ENCODE data around the gene ZNF672.

The ZNF672 gene

DNA sequence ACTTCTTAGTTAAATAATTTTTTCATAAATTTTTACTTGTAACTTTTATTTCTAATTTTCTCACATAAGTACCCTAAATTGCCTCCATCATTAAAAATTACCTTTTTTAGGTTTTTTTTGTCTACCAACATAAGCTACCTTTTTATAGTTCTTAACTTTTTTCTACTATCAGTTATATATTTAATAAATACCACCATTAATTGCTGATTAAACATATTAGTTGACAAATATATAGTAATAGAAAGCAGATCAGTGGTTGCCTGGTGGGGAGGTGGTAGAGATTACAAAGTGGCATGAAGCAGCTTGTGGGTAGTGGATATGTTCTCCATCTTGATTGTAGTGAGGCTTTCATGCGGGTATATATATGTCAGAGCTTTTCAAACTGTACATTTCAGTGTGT is 6.2 kb upstream of the ZNF672 start:
- Histone ChIP-seq H3K36me3 (ENCODE audit: insufficient read depth, low read length) (no peaks in the 10 kb centered on the region), H3K9ac (ENCODE audit: low read depth, low read length) (no peak overlapping the region), H3K4me1 (ENCODE audit: insufficient read depth, low read length) (no peaks in the 10 kb centered on the region), H3K9me3 (ENCODE audit: control insufficient read depth, insufficient read depth, low read length) (no peaks in the 10 kb centered on the region)

DNA sequence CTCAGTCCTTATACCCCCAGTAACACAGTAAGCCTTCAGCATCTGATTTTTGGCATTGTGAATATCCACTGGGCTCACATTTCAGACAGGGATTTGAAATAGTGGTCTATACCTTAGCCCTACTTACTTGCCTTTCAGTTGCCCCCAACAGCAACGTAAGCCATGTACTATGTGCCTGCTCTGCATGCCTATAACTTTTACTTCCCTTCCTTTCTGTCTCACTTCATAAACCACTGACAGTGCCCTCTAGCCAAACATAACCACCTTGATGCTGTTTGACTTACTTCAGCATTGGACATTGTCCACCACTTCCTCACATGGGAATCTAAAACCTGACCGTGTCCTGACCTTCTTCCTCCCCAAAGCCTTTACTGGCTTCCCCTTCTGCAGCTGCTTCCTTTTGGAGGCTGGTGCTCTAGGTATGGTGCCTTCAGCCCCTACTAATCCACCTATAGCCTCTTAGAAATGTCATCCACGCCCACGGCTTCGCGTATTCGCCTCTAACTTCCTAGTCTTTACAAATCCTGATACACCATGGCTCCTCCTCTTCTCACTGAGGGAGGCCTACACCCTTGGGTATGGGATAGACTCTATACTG is 3.6 kb upstream of the ZNF672 start:
- Histone ChIP-seq H3K9ac (ENCODE audit: low read depth, low read length) (no peak overlapping the region), H3K4me1 (ENCODE audit: insufficient read depth, low read length) (no peaks in the 10 kb centered on the region), H3K36me3 (ENCODE audit: insufficient read depth, low read length) (no peaks in the 10 kb centered on the region), H3K9me3 (ENCODE audit: control insufficient read depth, insufficient read depth, low read length) (no peaks in the 10 kb centered on the region)

DNA sequence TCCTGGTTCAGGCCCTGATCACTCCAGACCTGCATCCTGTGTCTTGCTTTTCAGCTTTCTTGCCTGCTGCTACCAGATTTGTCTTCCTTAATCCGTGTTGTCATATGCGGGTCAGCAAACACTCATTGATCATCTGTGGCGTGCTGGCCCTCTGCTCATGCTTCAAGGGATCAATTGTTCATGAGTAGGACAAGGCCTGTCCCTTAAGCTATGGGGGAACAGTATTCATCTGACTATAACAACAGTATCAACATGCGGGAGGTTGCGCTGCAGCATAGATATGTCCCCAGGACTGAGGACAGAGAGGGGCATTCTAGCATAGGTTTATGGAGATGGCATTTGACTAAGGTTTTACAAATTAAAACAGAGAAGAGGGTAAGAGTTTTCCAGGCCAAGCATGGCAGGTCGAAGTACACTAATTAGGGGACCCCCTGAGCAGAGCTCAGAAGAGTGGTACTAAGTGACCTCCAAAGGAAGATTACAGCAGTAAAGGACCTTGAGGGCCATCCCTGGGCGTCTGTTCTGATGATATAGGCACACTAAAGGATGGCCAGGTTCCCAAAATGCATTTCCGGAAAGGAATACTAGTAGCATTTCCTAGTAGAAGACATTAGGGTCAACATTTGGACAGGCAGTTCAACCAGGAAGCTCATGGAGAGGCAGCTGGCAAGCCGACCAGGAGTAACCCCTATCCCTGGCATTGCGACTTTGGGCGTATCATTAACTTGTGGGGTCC is 811 bp upstream of the ZNF672 start:
- Histone ChIP-seq H3K9ac (ENCODE audit: low read depth, low read length) (peak overlapping the region; percentile 77), H3K36me3 (ENCODE audit: insufficient read depth, low read length) (no peaks in the 10 kb centered on the region), H3K4me1 (ENCODE audit: insufficient read depth, low read length) (peaks cover 5% of the 10 kb centered on the region), H3K9me3 (ENCODE audit: control insufficient read depth, insufficient read depth, low read length) (no peaks in the 10 kb centered on the region)

DNA sequence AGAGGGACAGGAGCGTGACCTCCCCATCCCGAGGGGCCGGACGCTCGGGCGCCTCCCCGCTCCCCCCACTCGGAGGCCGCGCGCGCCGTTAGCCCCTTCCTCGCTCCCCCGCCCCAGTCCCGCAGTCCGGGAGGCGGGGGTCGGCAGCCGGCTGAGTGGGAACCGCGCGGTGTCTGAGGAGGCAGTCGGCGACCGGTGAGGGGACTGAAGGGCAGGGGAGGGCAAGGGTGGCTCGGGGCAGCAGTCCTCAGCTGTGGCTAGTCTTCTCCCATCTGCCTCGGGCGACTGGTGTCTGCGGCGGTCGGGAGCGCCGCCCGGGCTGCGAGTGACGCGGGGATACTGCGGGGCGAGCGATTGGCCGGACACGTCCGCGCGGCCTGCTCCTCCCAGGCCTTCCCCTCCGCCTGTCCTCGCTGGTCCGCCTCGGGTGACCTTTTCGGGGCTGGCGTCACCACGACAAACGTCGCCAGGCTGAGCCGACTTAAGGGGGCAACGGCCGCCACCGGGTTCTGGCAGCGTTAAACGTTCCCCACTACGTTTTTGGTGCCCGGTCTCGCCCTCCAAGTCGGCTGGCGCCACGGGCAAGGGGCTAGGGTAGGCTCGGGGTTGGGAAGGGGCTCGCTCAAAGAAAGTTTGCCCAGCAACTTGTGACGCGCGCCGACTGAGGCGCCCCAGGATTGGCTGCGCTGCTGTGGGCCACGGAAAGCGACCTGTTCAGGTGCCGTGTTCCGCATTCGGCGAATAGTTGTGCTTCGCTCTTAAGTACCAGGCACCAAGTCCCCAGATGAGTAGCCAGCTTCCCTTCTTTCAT is 538 bp downstream of the ZNF672 start:
- no peaks in the 10 kb centered on the region for H3K36me3 ChIP-seq (ENCODE audit: insufficient read depth, low read length)
- peaks cover 10% of the 10 kb centered on the region for H3K4me1 ChIP-seq (ENCODE audit: insufficient read depth, low read length)

DNA sequence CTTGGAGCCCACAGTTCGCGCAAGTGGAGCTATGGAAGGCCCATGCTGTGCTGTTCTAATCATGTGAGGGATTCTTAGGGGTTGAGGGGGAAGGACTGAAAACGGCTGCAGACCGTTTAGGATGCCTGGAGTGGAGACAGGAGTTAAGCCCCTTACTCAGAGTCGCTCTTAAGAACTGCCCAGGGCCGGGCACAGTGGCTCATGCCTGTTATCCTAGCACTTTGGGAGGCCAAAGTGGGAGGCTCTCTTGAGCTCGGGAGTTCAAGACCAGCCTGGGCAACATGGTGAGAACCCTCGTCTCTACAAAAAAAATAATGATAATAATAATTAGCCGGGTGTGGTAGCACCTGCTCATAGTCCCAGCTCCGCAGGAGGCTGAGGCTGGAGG is 1.1 kb downstream of the ZNF672 start:
- no peaks in the 10 kb centered on the region for H3K36me3 ChIP-seq (ENCODE audit: insufficient read depth, low read length)
- H3K4me1 ChIP-seq (ENCODE audit: insufficient read depth, low read length), result peaks cover 10% of the 10 kb centered on the region
- H3K9ac ChIP-seq (ENCODE audit: low read depth, low read length), result peak overlapping the region; percentile 77
- H3K9me3 ChIP-seq (ENCODE audit: control insufficient read depth, insufficient read depth, low read length), result no peaks in the 10 kb centered on the region

More for the DNA sequence above, 538 bp downstream of the ZNF672 start:
- H3K9ac ChIP-seq (ENCODE audit: low read depth, low read length), result peak overlapping the region; percentile 77
- no peaks in the 10 kb centered on the region for H3K9me3 ChIP-seq (ENCODE audit: control insufficient read depth, insufficient read depth, low read length)

DNA sequence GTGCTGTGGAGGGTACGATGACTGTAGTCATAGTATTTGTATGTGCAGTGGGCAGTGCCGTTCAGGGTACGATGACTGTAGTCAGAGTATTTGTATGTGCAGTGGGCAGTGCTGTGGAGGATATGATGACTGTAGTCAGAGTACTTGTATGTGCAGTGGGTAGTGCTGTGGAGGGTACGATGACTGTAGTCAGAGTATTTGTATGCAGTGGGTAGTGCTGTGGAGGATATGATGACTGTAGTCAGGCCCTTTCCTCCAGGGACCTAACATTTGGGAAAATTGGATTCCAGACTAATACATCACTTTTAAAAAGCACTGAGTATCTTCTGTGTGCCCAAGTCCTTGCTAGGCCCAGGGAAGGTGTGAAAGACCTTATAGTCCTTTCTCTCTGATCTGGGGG is 2.9 kb downstream of the ZNF672 start:
- no peaks in the 10 kb centered on the region for H3K9me3 ChIP-seq (ENCODE audit: control insufficient read depth, insufficient read depth, low read length)
- H3K4me1 ChIP-seq (ENCODE audit: insufficient read depth, low read length), result peaks cover 10% of the 10 kb centered on the region
- no peaks in the 10 kb centered on the region; the same call in none of the 2 replicates for H3K36me3 ChIP-seq (ENCODE audit: insufficient read depth, low read length)
- no peak overlapping the region for H3K9ac ChIP-seq (ENCODE audit: low read depth, low read length)

DNA sequence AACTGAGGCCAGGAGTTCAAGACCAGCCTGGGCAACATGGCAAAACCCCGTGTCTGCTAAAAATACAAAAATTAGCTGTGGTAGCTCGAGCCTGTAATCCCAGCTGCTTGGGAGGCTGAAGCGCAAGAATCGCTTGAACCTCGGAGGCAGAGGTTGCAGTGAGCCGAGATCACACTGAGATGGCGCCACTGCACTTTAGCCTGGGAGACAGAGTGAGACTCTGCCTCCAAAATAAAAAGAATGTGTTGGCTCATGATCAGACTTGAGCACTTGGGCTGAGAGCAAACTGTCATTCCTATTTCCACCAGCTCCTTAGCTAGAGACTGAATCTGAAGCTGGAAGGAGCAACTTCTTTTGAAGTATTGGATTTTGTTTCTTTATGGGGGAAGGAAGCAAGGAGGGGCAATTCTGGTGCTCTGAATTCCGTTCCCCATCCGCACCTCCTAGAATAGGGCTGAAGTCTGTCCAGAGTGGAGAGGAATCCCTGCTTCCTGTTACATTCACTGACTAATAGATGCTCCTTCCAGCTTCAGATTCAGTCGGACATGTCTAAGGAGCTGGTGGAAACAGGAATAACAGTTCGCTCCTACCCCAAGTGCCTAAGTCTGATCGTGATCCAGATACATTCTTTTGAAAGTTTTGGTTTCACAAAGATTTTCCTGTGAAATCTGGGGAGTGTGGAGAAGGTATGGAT is 3.8 kb downstream of the ZNF672 start:
- H3K9me3 ChIP-seq (ENCODE audit: control insufficient read depth, insufficient read depth, low read length), result no peaks in the 10 kb centered on the region
- peaks cover 10% of the 10 kb centered on the region for H3K4me1 ChIP-seq (ENCODE audit: insufficient read depth, low read length)
- H3K36me3 ChIP-seq (ENCODE audit: insufficient read depth, low read length), result no peaks in the 10 kb centered on the region; the same call in none of the 2 replicates
- H3K9ac ChIP-seq (ENCODE audit: low read depth, low read length), result no peak overlapping the region

DNA sequence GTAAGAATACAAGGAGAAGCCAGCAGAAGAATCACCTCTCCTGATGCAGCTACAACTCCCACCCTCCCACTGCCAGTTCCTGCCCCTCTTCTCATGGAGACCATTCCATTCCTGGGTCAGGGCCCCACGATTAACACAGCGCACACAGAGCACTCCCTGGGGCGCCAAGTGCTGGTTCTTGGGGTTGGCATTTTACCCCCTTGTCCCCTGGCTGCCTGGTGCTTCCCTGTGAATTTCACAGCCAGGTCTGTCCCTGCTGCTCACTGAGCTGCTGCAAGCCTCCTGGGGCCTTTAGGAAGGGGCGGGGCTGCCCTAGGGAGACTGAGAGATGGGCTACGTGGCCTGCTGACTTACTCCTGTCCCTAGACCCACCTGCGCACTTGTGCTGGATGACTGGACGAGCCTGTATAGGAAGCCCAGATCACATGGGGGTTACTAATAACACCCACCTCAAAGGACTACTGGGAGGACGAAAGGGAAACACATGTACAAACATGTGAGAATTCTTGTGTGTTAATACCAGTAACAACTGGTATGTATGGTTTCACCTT is 4.8 kb downstream of the ZNF672 start:
- no peaks in the 10 kb centered on the region; the same call in none of the 2 replicates for H3K36me3 ChIP-seq (ENCODE audit: insufficient read depth, low read length)
- peaks cover 10% of the 10 kb centered on the region for H3K4me1 ChIP-seq (ENCODE audit: insufficient read depth, low read length)
- H3K9ac ChIP-seq (ENCODE audit: low read depth, low read length), result no peak overlapping the region
- no peaks in the 10 kb centered on the region for H3K9me3 ChIP-seq (ENCODE audit: control insufficient read depth, insufficient read depth, low read length)

DNA sequence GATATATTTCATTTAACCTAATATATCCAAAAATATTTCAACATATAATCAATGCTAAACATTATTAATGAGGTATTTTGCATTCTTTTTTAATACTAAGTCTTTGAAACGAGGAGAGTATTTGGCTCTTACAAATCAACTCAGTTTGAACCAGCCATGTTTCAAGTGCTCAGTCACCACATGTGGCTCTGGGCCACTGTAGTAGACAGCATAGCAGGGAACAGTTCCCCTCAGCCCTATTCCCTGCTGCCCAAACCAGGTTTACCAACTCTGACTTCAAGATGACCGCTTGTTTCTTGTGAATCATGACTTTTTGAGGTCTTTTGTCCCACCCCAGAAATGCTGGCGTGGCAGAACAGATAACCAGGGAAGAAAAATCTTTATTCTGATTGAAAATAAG is 5.7 kb downstream of the ZNF672 start:
- Histone ChIP-seq H3K36me3 (ENCODE audit: insufficient read depth, low read length) (peaks cover 1% of the 10 kb centered on the region), H3K9me3 (ENCODE audit: control insufficient read depth, insufficient read depth, low read length) (no peaks in the 10 kb centered on the region), H3K9ac (ENCODE audit: low read depth, low read length) (no peak overlapping the region), H3K4me1 (ENCODE audit: insufficient read depth, low read length) (peaks cover 10% of the 10 kb centered on the region)

DNA sequence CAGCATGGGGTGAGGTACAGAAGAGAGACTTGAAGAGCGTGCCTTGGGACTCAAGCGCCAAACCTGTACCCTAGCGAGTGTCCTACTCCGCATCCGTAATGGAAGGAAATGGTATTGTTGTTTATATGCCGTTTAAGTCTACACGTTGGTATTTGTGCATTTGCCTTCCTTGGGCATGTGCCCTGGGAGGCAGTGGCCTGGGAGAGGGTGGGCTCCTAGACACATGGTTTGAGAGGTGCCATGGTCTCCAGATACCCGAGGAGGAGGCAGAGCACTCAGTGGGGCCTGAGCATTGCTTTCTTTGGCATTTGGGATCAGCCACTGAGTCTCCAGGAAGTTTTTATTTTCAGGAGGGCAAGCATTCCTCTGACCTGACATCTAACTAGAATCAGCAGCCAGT is 6.5 kb downstream of the ZNF672 start:
- H3K4me1 ChIP-seq (ENCODE audit: insufficient read depth, low read length), result peaks cover 10% of the 10 kb centered on the region
- peaks cover 9% of the 10 kb centered on the region for H3K36me3 ChIP-seq (ENCODE audit: insufficient read depth, low read length)
- no peak overlapping the region for H3K9ac ChIP-seq (ENCODE audit: low read depth, low read length)
- no peaks in the 10 kb centered on the region for H3K9me3 ChIP-seq (ENCODE audit: control insufficient read depth, insufficient read depth, low read length)

DNA sequence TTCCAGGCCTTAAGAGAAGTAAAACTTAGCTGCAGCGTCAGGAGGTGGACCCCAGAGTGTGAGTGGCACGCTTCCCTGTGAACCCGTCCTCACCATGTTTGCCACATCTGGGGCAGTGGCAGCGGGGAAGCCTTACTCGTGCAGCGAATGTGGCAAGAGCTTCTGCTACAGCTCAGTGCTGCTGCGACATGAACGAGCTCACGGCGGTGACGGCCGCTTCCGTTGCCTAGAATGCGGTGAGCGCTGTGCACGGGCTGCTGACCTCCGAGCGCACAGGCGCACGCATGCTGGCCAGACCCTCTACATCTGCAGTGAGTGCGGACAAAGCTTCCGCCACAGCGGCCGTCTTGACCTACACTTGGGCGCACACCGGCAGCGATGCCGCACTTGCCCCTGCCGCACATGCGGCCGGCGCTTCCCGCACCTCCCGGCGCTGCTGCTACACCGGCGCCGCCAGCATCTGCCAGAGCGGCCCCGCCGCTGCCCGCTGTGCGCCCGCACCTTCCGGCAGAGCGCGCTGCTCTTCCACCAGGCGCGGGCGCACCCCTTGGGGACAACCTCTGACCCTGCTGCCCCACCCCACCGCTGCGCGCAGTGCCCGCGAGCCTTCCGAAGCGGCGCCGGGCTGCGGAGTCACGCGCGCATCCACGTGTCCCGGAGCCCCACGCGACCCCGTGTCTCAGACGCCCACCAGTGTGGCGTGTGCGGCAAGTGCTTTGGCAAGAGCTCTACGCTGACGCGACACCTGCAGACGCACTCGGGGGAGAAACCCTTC is 9.3 kb downstream of the ZNF672 start:
- Histone ChIP-seq H3K4me1 (ENCODE audit: insufficient read depth, low read length) (peaks cover 4% of the 10 kb centered on the region; the same call in 1 of the 2 replicates), H3K9me3 (ENCODE audit: control insufficient read depth, insufficient read depth, low read length) (no peaks in the 10 kb centered on the region), H3K9ac (ENCODE audit: low read depth, low read length) (no peak overlapping the region), H3K36me3 (ENCODE audit: insufficient read depth, low read length) (peaks cover 12% of the 10 kb centered on the region)

DNA sequence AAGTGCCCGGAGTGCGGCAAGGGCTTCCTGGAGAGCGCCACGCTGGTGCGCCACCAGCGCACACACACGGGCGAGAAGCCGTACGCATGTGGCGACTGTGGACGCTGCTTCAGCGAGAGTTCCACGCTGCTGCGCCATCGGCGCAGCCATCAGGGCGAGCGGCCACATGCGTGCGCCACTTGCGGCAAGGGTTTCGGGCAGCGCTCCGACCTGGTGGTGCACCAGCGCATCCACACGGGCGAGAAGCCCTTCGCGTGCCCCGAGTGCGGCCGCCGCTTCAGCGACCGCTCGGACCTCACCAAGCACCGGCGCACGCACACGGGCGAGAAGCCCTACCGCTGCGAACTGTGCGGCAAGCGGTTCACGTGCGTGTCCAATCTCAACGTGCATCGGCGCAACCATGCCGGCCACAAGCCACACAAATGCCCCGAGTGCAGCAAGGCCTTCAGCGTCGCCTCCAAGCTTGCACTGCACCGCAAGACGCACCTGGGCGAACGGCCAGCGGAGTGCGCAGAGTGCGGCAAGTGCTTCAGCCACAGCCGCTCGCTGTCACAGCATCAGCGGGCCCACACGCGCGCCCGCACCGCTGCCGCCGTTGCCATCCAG is 10.0 kb downstream of the ZNF672 start:
- Histone ChIP-seq H3K4me1 (ENCODE audit: insufficient read depth, low read length) (no peaks in the 10 kb centered on the region), H3K9ac (ENCODE audit: low read depth, low read length) (no peak overlapping the region), H3K36me3 (ENCODE audit: insufficient read depth, low read length) (peaks cover 12% of the 10 kb centered on the region), H3K9me3 (ENCODE audit: control insufficient read depth, insufficient read depth, low read length) (no peaks in the 10 kb centered on the region)

DNA sequence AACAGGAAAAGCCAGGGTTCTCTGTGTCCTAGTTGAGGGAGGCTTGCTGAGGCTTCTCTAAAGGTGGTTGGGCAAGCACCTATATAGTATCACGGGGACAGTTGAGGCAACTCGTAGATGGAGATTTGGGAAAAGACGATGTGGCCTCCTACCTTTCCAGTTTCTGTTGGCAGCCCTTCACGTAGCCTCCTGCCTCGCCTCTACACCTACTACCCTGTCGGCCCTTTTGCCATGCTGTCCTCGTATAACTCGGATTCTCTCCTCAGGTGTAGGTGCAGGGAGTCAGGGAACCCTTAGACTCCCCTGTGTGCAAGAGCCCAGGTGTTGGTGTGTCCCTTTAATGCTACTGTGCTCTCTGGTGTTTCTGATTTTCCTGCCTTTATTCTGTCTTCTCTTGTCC is 10.6 kb downstream of the ZNF672 start:
- no peaks in the 10 kb centered on the region for H3K4me1 ChIP-seq (ENCODE audit: insufficient read depth, low read length)
- peaks cover 12% of the 10 kb centered on the region for H3K36me3 ChIP-seq (ENCODE audit: insufficient read depth, low read length)

More for the DNA sequence above, 10.6 kb downstream of the ZNF672 start:
- H3K9ac ChIP-seq (ENCODE audit: low read depth, low read length), result no peak overlapping the region
- H3K9me3 ChIP-seq (ENCODE audit: control insufficient read depth, insufficient read depth, low read length), result no peaks in the 10 kb centered on the region
